IgD-negative memory B cell (primary cell): ENCODE data around the gene MYDGF. TPM values are rescaled to one million over a fixed set of nuclear protein-coding genes. Genes with fewer than 3 reads are reported as not detected.
"Not testable (repeated sequence)": the region's sequence is repeated elsewhere in the genome, so short reads cannot be mapped to it uniquely, and the experiment has no call there.

Experiments
- H3K27ac Mint-ChIP-seq, 3 donors: one replicate each; pipeline ENCODE4 v1.8.0; 2020 to 2022; ENCODE audit warnings: mild to moderate bottlenecking in 3 of 3, mixed read lengths in 3 of 3, moderate library complexity in 1 of 3
- H3K27me3 Mint-ChIP-seq: one replicate; pipeline ENCODE4 v1.8.0; 2021; ENCODE audit warnings: mixed read lengths
- H3K36me3 Mint-ChIP-seq: one replicate; pipeline ENCODE4 v1.8.0; 2020; ENCODE audit warnings: mild to moderate bottlenecking, mixed read lengths
- H3K4me1 Mint-ChIP-seq, 3 donors: one replicate each; pipeline ENCODE4 v1.8.0; 2020 to 2022; ENCODE audit warnings: mixed read lengths in 3 of 3, mild to moderate bottlenecking in 1 of 3
- H3K4me3 Mint-ChIP-seq, 4 donors: one replicate each; pipeline ENCODE4 v1.8.0; 2020 to 2022; ENCODE audit warnings: mild to moderate bottlenecking in 4 of 4, mixed read lengths in 4 of 4, moderate library complexity in 3 of 4
- H3K9me3 Mint-ChIP-seq, 3 donors: one replicate each; pipeline ENCODE4 v1.8.0; 2020 to 2021; ENCODE audit warnings: mixed read lengths in 3 of 3, mild to moderate bottlenecking in 1 of 3
- polyA plus RNA-seq: library from polyadenylated mRNA; unstranded; fragments of 300-500 nt; fragmentation: Illumina TruSeq; gene quantifications from one replicate; pipeline ENCODE4 v1.2.3, GENCODE V29; 2021

Gene MYDGF
- polyA plus RNA-seq, 1 donor from 2014 or later, result 100 TPM

- H3K27me3 Mint-ChIP-seq, result no peaks in the 10 kb centered on the region
- H3K4me3 Mint-ChIP-seq, result no peak overlapping the region
- no peaks in the 10 kb centered on the region for H3K9me3 Mint-ChIP-seq
- no peaks in the 10 kb centered on the region for H3K4me1 Mint-ChIP-seq
- H3K36me3 Mint-ChIP-seq, result peaks cover 1% of the 10 kb centered on the region
- H3K27ac Mint-ChIP-seq, result no peak overlapping the region
Observed at GRCh38 chr19:4691373-4691772, 21.2 kb upstream of the MYDGF start.

- H3K27ac Mint-ChIP-seq, result peak overlapping the region in 1 of 3 donors; percentile 66
- no peaks in the 10 kb centered on the region for H3K27me3 Mint-ChIP-seq
- no peaks in the 10 kb centered on the region for H3K9me3 Mint-ChIP-seq
- H3K4me3 Mint-ChIP-seq, result no peak overlapping the region
- H3K36me3 Mint-ChIP-seq, result peaks cover 1% of the 10 kb centered on the region
- no peaks in the 10 kb centered on the region for H3K4me1 Mint-ChIP-seq
Observed at GRCh38 chr19:4690361-4690760, 20.2 kb upstream of the MYDGF start.

DNA sequence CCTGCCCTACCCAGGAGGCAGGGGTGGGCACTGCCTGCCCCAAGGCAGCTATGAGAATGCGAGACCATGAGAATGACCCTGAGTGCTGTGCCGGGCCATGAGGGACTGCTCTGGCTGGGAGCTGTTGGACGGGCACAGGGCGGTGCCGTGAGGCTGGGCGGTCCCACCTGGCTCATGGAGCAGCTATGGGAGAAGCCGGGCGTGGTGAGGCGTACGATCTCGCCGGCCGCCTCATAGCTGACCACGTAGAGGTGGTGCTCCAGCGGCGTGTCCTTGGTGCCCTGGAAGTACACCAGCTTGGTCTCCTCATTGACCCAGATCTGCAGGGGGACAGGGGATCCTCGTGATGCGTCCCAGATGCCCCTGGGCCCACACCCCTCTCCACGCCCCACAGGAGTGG is 19.3 kb upstream of the MYDGF start:
- Mint-ChIP-seq H3K36me3 (peaks cover 1% of the 10 kb centered on the region), H3K9me3 (no peaks in the 10 kb centered on the region), H3K27ac (peak overlapping the region in 1 of 3 donors; percentile 43), H3K4me1 (no peaks in the 10 kb centered on the region), H3K4me3 (no peak overlapping the region), H3K27me3 (no peaks in the 10 kb centered on the region)

- no peaks in the 10 kb centered on the region for H3K27me3 Mint-ChIP-seq
- H3K4me3 Mint-ChIP-seq, result no peak overlapping the region
- peaks cover 1% of the 10 kb centered on the region for H3K36me3 Mint-ChIP-seq
- peak overlapping the region in 1 of 3 donors; percentile 43 for H3K27ac Mint-ChIP-seq
- no peaks in the 10 kb centered on the region for H3K4me1 Mint-ChIP-seq
- no peaks in the 10 kb centered on the region for H3K9me3 Mint-ChIP-seq
Observed at GRCh38 chr19:4688587-4688986, 18.4 kb upstream of the MYDGF start.

GRCh38 chr19:4687396-4687795 is 17.3 kb upstream of the MYDGF start:
- Mint-ChIP-seq H3K36me3 (peaks cover 1% of the 10 kb centered on the region), H3K27ac (no peak overlapping the region), H3K9me3 (no peaks in the 10 kb centered on the region), H3K4me1 (no peaks in the 10 kb centered on the region), H3K4me3 (no peak overlapping the region), H3K27me3 (no peaks in the 10 kb centered on the region)

DNA sequence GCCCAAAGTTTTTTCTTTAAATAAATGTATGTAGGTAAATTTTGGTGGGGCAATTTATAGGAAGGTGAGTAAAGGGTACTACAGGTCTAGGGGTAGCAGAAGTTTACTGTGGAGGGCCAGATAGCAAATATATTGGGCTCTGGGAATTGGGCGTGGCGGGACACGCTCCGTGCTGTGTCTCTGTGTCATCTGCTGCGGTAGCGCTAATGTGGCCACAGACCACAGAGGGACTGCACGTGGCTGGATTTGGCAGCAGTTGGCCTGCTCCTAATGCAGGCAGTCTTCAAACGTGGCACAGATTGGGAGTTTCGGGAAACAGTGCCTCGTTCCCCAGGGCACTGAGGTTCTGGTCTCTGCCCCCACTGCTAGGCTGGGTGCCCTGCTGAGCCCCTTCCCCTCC is 16.6 kb upstream of the MYDGF start:
- Mint-ChIP-seq H3K9me3 (no peaks in the 10 kb centered on the region), H3K4me1 (no peaks in the 10 kb centered on the region), H3K27me3 (no peaks in the 10 kb centered on the region), H3K36me3 (peaks cover 1% of the 10 kb centered on the region), H3K27ac (no peak overlapping the region), H3K4me3 (no peak overlapping the region)

DNA sequence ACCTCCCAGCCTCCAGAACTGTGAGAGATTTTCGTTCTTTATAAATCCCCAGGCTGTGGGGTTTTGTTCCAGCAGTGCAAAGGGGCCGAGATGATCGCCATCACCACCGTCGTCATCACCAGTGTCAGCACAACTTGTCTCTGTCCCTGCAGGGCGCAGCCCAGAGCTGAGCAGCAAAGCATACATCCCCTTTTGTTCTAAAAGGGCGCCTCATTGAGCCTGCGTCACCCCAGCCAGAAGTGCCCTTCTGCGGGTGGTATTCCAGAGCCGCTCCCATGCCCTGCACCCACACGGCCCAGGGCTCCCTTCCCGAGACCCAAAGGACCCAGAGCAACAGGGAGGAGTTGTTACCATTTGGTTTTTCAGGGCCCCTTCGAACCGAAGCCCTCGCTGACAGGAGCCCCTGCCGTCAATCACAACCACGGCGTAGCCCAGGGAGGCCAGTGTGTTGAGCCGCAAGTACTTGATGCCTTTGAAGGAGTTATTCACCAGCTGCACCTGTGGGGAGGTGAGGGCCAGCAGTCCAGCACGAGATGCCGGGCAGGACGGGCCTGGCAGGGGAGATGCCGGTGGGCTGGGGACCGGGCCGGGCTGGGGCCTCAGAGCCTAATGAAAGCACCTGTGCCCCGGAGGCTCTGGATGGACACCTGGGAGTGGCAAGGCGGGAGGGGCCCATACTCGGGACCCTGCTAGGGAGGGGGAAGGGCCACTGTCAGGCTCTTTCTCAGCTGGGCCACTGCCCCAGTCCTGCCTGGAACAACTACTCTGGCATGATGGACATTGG is 14.4 kb upstream of the MYDGF start:
- no peaks in the 10 kb centered on the region for H3K27me3 Mint-ChIP-seq

GRCh38 chr19:4682417-4683200 is 12.5 kb upstream of the MYDGF start:
- H3K27me3 Mint-ChIP-seq, result no peaks in the 10 kb centered on the region
- H3K4me3 Mint-ChIP-seq, result no peak overlapping the region
- no peak overlapping the region for H3K27ac Mint-ChIP-seq
- no peaks in the 10 kb centered on the region for H3K9me3 Mint-ChIP-seq
- peaks cover 2% of the 10 kb centered on the region for H3K36me3 Mint-ChIP-seq
- no peaks in the 10 kb centered on the region for H3K4me1 Mint-ChIP-seq

More for the DNA sequence above, 14.4 kb upstream of the MYDGF start:
- Mint-ChIP-seq H3K4me1 (no peaks in the 10 kb centered on the region), H3K36me3 (no peaks in the 10 kb centered on the region), H3K9me3 (no peaks in the 10 kb centered on the region), H3K4me3 (no peak overlapping the region), H3K27ac (no peak overlapping the region)

GRCh38 chr19:4680021-4680420 is 9.9 kb upstream of the MYDGF start:
- not testable (repeated sequence) for H3K9me3 Mint-ChIP-seq, H3K36me3 Mint-ChIP-seq, H3K4me1 Mint-ChIP-seq, H3K27me3 Mint-ChIP-seq, H3K27ac Mint-ChIP-seq, H3K4me3 Mint-ChIP-seq

DNA sequence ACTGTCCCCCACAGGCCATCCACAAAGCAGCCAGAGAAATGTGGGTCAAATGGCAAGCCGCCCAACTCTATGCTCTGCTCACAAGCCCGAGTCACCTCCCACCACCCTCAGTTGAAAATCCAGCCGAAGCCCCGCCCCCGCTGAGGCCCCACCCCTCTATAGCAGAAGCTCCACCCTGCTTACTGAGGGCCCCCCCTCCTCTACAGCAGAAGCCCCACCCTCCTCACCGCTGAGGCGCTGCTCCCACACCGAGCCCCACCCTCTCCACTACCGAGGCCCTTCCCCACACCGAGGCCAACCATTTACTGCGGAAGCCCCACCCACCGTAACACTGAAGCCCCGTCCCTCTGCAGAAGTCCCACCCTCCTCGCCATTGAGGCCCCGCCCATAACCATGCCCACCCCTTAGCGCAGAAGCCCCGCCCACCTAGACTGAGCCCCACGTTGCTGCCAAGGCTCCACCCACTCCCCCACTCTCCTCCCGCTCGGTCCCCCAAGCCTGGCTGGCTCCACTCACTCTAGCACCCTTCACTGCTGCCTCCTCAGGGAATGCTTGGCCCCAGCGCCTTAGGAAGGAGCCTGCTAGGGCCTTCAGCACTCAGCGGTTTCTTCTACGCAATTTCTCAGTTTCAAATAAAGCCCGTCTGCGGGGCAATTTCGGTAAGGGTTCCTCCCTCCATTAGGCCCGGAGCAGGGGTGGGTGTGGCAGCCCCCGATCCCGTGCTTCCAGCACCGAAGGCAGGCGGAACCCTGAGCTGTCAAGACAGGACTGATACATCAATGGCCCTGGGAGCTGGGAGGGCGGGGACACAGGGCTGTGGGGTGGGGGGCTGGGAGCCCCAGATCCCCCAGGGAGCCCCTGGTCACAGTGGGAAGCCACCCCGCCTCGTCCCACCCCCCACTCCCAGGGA is 9.0 kb upstream of the MYDGF start:
- no peaks in the 10 kb centered on the region for H3K9me3 Mint-ChIP-seq
- H3K27ac Mint-ChIP-seq, result no peak overlapping the region
- peaks cover 3% of the 10 kb centered on the region for H3K36me3 Mint-ChIP-seq
- H3K4me3 Mint-ChIP-seq, result no peak overlapping the region
- H3K4me1 Mint-ChIP-seq, result no peaks in the 10 kb centered on the region
- H3K27me3 Mint-ChIP-seq, result no peaks in the 10 kb centered on the region

GRCh38 chr19:4676955-4677731 is 7.0 kb upstream of the MYDGF start:
- Mint-ChIP-seq H3K9me3 (no peaks in the 10 kb centered on the region), H3K27ac (peak overlapping the region in 1 of 3 donors; percentile 48), H3K4me1 (no peaks in the 10 kb centered on the region), H3K36me3 (peaks cover 3% of the 10 kb centered on the region), H3K27me3 (no peaks in the 10 kb centered on the region), H3K4me3 (no peak overlapping the region)

DNA sequence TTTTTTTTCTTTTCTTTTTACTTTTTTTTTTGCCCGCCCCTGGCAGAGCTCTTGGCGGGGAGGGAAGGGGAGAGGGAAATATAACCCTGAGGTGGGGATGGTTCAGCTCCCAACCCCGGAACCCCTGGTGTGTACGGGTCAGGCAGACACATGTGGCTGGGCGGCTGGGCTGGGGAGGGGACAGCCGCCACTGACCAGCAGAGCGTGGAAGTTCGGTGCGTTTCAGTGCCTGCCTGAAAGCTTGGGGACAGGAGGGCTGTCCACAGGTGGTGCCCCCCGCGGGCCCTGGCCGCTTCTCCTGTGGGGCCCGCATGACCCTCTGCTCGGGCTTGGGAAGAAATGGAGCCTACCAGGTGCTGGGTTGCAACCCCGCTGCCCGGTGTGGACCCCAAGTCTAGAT is 5.2 kb upstream of the MYDGF start:
- H3K27ac Mint-ChIP-seq, result no peak overlapping the region
- no peaks in the 10 kb centered on the region for H3K27me3 Mint-ChIP-seq
- H3K9me3 Mint-ChIP-seq, result no peaks in the 10 kb centered on the region
- peaks cover 3% of the 10 kb centered on the region for H3K36me3 Mint-ChIP-seq
- peaks cover 0 to 1% (median 0%) of the 10 kb centered on the region in 3 donors for H3K4me1 Mint-ChIP-seq
- H3K4me3 Mint-ChIP-seq, result no peak overlapping the region

- Mint-ChIP-seq H3K9me3 (no peaks in the 10 kb centered on the region), H3K36me3 (peaks cover 1% of the 10 kb centered on the region), H3K4me3 (no peak overlapping the region), H3K27ac (no peak overlapping the region), H3K4me1 (peaks cover 0 to 5% (median 4%) of the 10 kb centered on the region in 3 donors), H3K27me3 (no peaks in the 10 kb centered on the region)
Observed at GRCh38 chr19:4673726-4674125, 3.6 kb upstream of the MYDGF start.

GRCh38 chr19:4673216-4673615 is 3.1 kb upstream of the MYDGF start:
- peaks cover 3 to 7% (median 6%) of the 10 kb centered on the region in 3 donors for H3K4me1 Mint-ChIP-seq
- H3K27me3 Mint-ChIP-seq, result no peaks in the 10 kb centered on the region
- H3K36me3 Mint-ChIP-seq, result peaks cover 1% of the 10 kb centered on the region
- no peak overlapping the region for H3K4me3 Mint-ChIP-seq
- H3K27ac Mint-ChIP-seq, result no peak overlapping the region
- no peaks in the 10 kb centered on the region for H3K9me3 Mint-ChIP-seq
